Stimulated activated CD4-positive, alpha-beta T cell treated with anti-CD3 and anti-CD28 coated beads, TNF-alpha, amount 100 ng/mL, for 1 hour (primary cell): Measurements from ENCODE around the gene ZDHHC9.
"Not testable (repeated sequence)": the region's sequence is repeated elsewhere in the genome, so short reads cannot be mapped to it uniquely, and the experiment has no call there.

Source experiments
- DNase-seq, 3 donors: peaks; one replicate each; pipeline ENCODE4 v3.0.0-alpha.2; 2020; ENCODE audit warnings: low read depth in 3 of 3, low spot score in 1 of 3

ZDHHC9 gene

GRCh38 chrX:129843459-129844306 lies at the start of gene ZDHHC9:
Gene ZDHHC9, minus strand, starts transcription at chrX:129843886. Its CDS starts 1,941 bp downstream, at chrX:129841945.
- DNase-seq: peak; percentile 55 to 71 (median 66)

- no peak for DNase-seq
Measured at GRCh38 chrX:129877401-129877800, 33.7 kb upstream of the ZDHHC9 start.

GRCh38 chrX:129876771-129877305 lies 33.2 kb upstream of the ZDHHC9 start:
- no peak for DNase-seq

- DNase-seq: no peak
Measured at GRCh38 chrX:129875669-129876068, 32.0 kb upstream of the ZDHHC9 start.

- no peak for DNase-seq
Measured at GRCh38 chrX:129872524-129872923, 28.8 kb upstream of the ZDHHC9 start.

GRCh38 chrX:129866321-129866720 lies 22.6 kb upstream of the ZDHHC9 start:
- DNase-seq: not testable (repeated sequence)

- not testable (repeated sequence) for DNase-seq
Measured at GRCh38 chrX:129859134-129859533, 15.4 kb upstream of the ZDHHC9 start.

GRCh38 chrX:129851825-129852224 lies 8.1 kb upstream of the ZDHHC9 start:
- not testable (repeated sequence) for DNase-seq

- DNase-seq: no peak
Measured at GRCh38 chrX:129846716-129847115, 3.0 kb upstream of the ZDHHC9 start.

GRCh38 chrX:129845616-129846190 lies 2.0 kb upstream of the ZDHHC9 start:
- no peak for DNase-seq

GRCh38 chrX:129843209-129843458 lies 552 bp downstream of the ZDHHC9 start:
- no peak for DNase-seq

- no peak for DNase-seq
Measured at GRCh38 chrX:129842510-129843208, 1.0 kb downstream of the ZDHHC9 start.

- no peak for DNase-seq
Measured at GRCh38 chrX:129840344-129840743, 3.3 kb downstream of the ZDHHC9 start.

GRCh38 chrX:129836827-129837226 lies 6.9 kb downstream of the ZDHHC9 start:
- no peak for DNase-seq

- DNase-seq: no peak
Measured at GRCh38 chrX:129833153-129833990, 10.3 kb downstream of the ZDHHC9 start.

- no peak for DNase-seq
Measured at GRCh38 chrX:129831091-129831885, 12.4 kb downstream of the ZDHHC9 start.

GRCh38 chrX:129830494-129830893 lies 13.2 kb downstream of the ZDHHC9 start:
- no peak for DNase-seq

- no peak for DNase-seq
Measured at GRCh38 chrX:129825746-129826505, 17.8 kb downstream of the ZDHHC9 start.

- no peak for DNase-seq
Measured at GRCh38 chrX:129824620-129825019, 19.1 kb downstream of the ZDHHC9 start.

- no peak for DNase-seq
Measured at GRCh38 chrX:129823522-129823921, 20.2 kb downstream of the ZDHHC9 start.
